Effector CD4-positive, alpha-beta T cell (primary cell): Measurements from ENCODE around the gene MAD1L1.
"Not testable (repeated sequence)": the region's sequence is repeated elsewhere in the genome, so short reads cannot be mapped to it uniquely, and the experiment has no call there.

Experiments used
- DNase-seq: peaks from one replicate; pipeline ENCODE4 v3.0.0-alpha.2; 2020

MAD1L1 gene

GRCh38 chr7:1977059-1977875 lies 255.5 kb downstream of the MAD1L1 start:
- DNase-seq: no peak

GRCh38 chr7:1976521-1976920 lies 256.2 kb downstream of the MAD1L1 start:
- not testable (repeated sequence) for DNase-seq

- no peak for DNase-seq
Measured at GRCh38 chr7:1975581-1975980, 257.2 kb downstream of the MAD1L1 start.

GRCh38 chr7:1975179-1975578 lies 257.6 kb downstream of the MAD1L1 start:
- no peak for DNase-seq

GRCh38 chr7:1974290-1975101 lies 258.2 kb downstream of the MAD1L1 start:
- DNase-seq: no peak

GRCh38 chr7:1973321-1974251 lies 259.2 kb downstream of the MAD1L1 start:
- no peak for DNase-seq

- DNase-seq: no peak
Measured at GRCh38 chr7:1972744-1973143, 260.0 kb downstream of the MAD1L1 start.

- no peak for DNase-seq
Measured at GRCh38 chr7:1971946-1972654, 260.6 kb downstream of the MAD1L1 start.

GRCh38 chr7:1970895-1971294 lies 261.9 kb downstream of the MAD1L1 start:
- no peak for DNase-seq

GRCh38 chr7:1970285-1970660 lies 262.5 kb downstream of the MAD1L1 start:
- not testable (repeated sequence) for DNase-seq

GRCh38 chr7:1969459-1970284 lies 263.1 kb downstream of the MAD1L1 start:
- DNase-seq: no peak

GRCh38 chr7:1968397-1969111 lies 264.2 kb downstream of the MAD1L1 start:
- no peak for DNase-seq

- DNase-seq: no peak
Measured at GRCh38 chr7:1967512-1968396, 265.0 kb downstream of the MAD1L1 start.

- no peak for DNase-seq
Measured at GRCh38 chr7:1966631-1967200, 266.0 kb downstream of the MAD1L1 start.

- DNase-seq: no peak
Measured at GRCh38 chr7:1965579-1966294, 267.0 kb downstream of the MAD1L1 start.

- no peak for DNase-seq
Measured at GRCh38 chr7:1964913-1965578, 267.7 kb downstream of the MAD1L1 start.

- no peak for DNase-seq
Measured at GRCh38 chr7:1964211-1964912, 268.4 kb downstream of the MAD1L1 start.
